H9 (cell line): ENCODE data around the gene SPRR2F. TPM values are rescaled to one million over a fixed set of nuclear protein-coding genes. Genes with fewer than 3 reads are reported as not detected.

Source experiments
- DNase-seq: peaks from one replicate; pipeline ENCODE4 v3.0.0-alpha.2; 2017
- H2AFZ ChIP-seq: one replicate; pipeline ENCODE4 v1.6.1; 2013; ENCODE audit warnings: mild to moderate bottlenecking, low read length, control low read depth, moderate library complexity
- H2AK5ac ChIP-seq: 2 replicates; pipeline ENCODE4 v1.6.1; 2013; ENCODE audit warnings: low read length, control low read depth, mixed read lengths; ENCODE audit not compliant: insufficient read length
- H2BK120ac ChIP-seq: one replicate; pipeline ENCODE4 v1.6.1; 2013; ENCODE audit warnings: low read depth, mild to moderate bottlenecking, low read length, control low read depth, inconsistent platforms; ENCODE audit not compliant: poor library complexity, severe bottlenecking
- H2BK12ac ChIP-seq: 2 replicates; pipeline ENCODE4 v1.6.1; 2013; ENCODE audit warnings: low read length, control low read depth, mixed read lengths, low read depth; ENCODE audit not compliant: insufficient read length
- H2BK15ac ChIP-seq: 2 replicates; pipeline ENCODE4 v1.6.1; 2013; ENCODE audit warnings: low read depth, low read length, control low read depth
- H2BK20ac ChIP-seq: one replicate; pipeline ENCODE4 v1.6.1; 2013; ENCODE audit warnings: low read depth, mild to moderate bottlenecking, low read length, control low read depth, inconsistent platforms; ENCODE audit not compliant: poor library complexity, severe bottlenecking
- H2BK5ac ChIP-seq: 2 replicates; pipeline ENCODE4 v1.6.1; 2013; ENCODE audit warnings: low read length, control low read depth, mixed read lengths; ENCODE audit not compliant: insufficient read length
- H3K14ac ChIP-seq: 2 replicates; pipeline ENCODE4 v1.6.1; 2013; ENCODE audit warnings: low read length, control low read depth; ENCODE audit not compliant: insufficient read depth
- H3K18ac ChIP-seq: 2 replicates; pipeline ENCODE4 v1.6.1; 2013; ENCODE audit warnings: low read depth, mild to moderate bottlenecking, mixed read lengths, low read length, control low read depth; ENCODE audit not compliant: insufficient read length
- H3K23ac ChIP-seq: 2 replicates; pipeline ENCODE4 v1.6.1; 2013; ENCODE audit warnings: low read length, control low read depth, mixed read lengths, low read depth; ENCODE audit not compliant: insufficient read length
- H3K23me2 ChIP-seq: 2 replicates; pipeline ENCODE4 v1.6.1; 2013; ENCODE audit warnings: low read depth, mild to moderate bottlenecking, mixed read lengths, low read length, control low read depth; ENCODE audit not compliant: insufficient read length, poor library complexity, severe bottlenecking
- H3K27ac ChIP-seq: 2 replicates; pipeline ENCODE4 v1.5.1; 2013; ENCODE audit warnings: low read length, control low read depth, mixed read lengths, low read depth; ENCODE audit not compliant: insufficient read length
- H3K27me3 ChIP-seq: 2 replicates; pipeline ENCODE4 v1.6.1; 2013; ENCODE audit warnings: low read length, control low read depth, inconsistent platforms; ENCODE audit not compliant: insufficient read depth
- H3K4ac ChIP-seq: 2 replicates; pipeline ENCODE4 v1.6.1; 2013; ENCODE audit warnings: low read depth, mild to moderate bottlenecking, control low read depth, inconsistent platforms, low read length, moderate library complexity
- H3K4me1 ChIP-seq: 2 replicates; pipeline ENCODE4 v1.6.1; 2013; ENCODE audit warnings: low read length, control low read depth, inconsistent platforms; ENCODE audit not compliant: insufficient read depth
- H3K4me2 ChIP-seq: 2 replicates; pipeline ENCODE4 v1.6.1; 2013; ENCODE audit warnings: low read length, control low read depth, mixed read lengths; ENCODE audit not compliant: insufficient read length, insufficient read depth
- H3K56ac ChIP-seq: 2 replicates; pipeline ENCODE4 v1.6.1; 2013; ENCODE audit warnings: low read depth, mild to moderate bottlenecking, mixed read lengths, low read length, control low read depth; ENCODE audit not compliant: insufficient read length
- H3K79me1 ChIP-seq: 2 replicates; pipeline ENCODE4 v1.6.1; 2013; ENCODE audit warnings: low read depth, mild to moderate bottlenecking, moderate library complexity, low read length, control low read depth, inconsistent platforms; ENCODE audit not compliant: insufficient read depth, poor library complexity, severe bottlenecking
- H3K79me2 ChIP-seq: 2 replicates; pipeline ENCODE4 v1.6.1; 2013; ENCODE audit warnings: low read length, control low read depth, inconsistent platforms; ENCODE audit not compliant: insufficient read depth
- H3K9ac ChIP-seq: 2 replicates; pipeline ENCODE4 v1.6.1; 2013; ENCODE audit warnings: low read length, control low read depth, mixed read lengths; ENCODE audit not compliant: insufficient read length; ENCODE audit errors: extremely low read depth
- H3K9me3 ChIP-seq: one replicate; pipeline ENCODE4 v1.6.1; 2013; ENCODE audit warnings: low read depth, low read length, inconsistent platforms; ENCODE audit not compliant: control insufficient read depth
- H3T11ph ChIP-seq: one replicate; pipeline ENCODE4 v1.6.1; 2013; ENCODE audit warnings: mild to moderate bottlenecking, low read length, control low read depth, inconsistent platforms
- H4K20me1 ChIP-seq: one replicate; pipeline ENCODE4 v1.6.1; 2013; ENCODE audit not compliant: control insufficient read depth, insufficient read length, insufficient read depth
- H4K5ac ChIP-seq: 2 replicates; pipeline ENCODE4 v1.6.1; 2013; ENCODE audit warnings: low read depth, mild to moderate bottlenecking, mixed read lengths, low read length, control low read depth; ENCODE audit not compliant: insufficient read length
- H4K8ac ChIP-seq: replicated peaks from 2 replicates; pipeline ENCODE4 v1.6.1; 2013; ENCODE audit warnings: low read length, control low read depth, mixed read lengths, low read depth; ENCODE audit not compliant: insufficient read length
- H4K91ac ChIP-seq: 2 replicates; pipeline ENCODE4 v1.6.1; 2013; ENCODE audit warnings: low read depth, mild to moderate bottlenecking, moderate library complexity, mixed read lengths, low read length, control low read depth; ENCODE audit not compliant: insufficient read length
- H3K27ac Mint-ChIP-seq, 3 experiments: 2 replicates in 2 of 3; 3 replicates in 1 of 3; pipeline ENCODE4 v1.8.0; 2020 to 2021; ENCODE audit warnings: mixed read lengths in 3 of 3, mild to moderate bottlenecking in 1 of 3, moderate library complexity in 1 of 3
- H3K27me3 Mint-ChIP-seq: 2 replicates; pipeline ENCODE4 v1.8.0; 2021; ENCODE audit warnings: low read depth, mild to moderate bottlenecking, moderate library complexity, mixed read lengths
- H3K36me3 Mint-ChIP-seq, 3 experiments: 2 replicates in 2 of 3; 3 replicates in 1 of 3; pipeline ENCODE4 v1.8.0; 2020 to 2021; ENCODE audit warnings: low read depth in 3 of 3, mixed read lengths in 3 of 3; ENCODE audit not compliant: insufficient read depth in 1 of 3
- H3K4me1 Mint-ChIP-seq, 2 experiments: 2 replicates each; pipeline ENCODE4 v1.8.0; 2020; ENCODE audit warnings: mixed read lengths in 2 of 2
- H3K4me3 Mint-ChIP-seq, 2 experiments: 2 replicates in 1 of 2; 3 replicates in 1 of 2; pipeline ENCODE4 v1.8.0; 2020 to 2021; ENCODE audit warnings: mild to moderate bottlenecking in 2 of 2, mixed read lengths in 2 of 2, moderate library complexity in 1 of 2
- H3K9me3 Mint-ChIP-seq, 2 experiments: 2 replicates in 1 of 2; 3 replicates in 1 of 2; pipeline ENCODE4 v1.8.0; 2020; ENCODE audit warnings: mild to moderate bottlenecking in 2 of 2, mixed read lengths in 2 of 2, moderate library complexity in 1 of 2
- total RNA-seq: library from RNA; stranded (reverse); gene quantifications from 2 replicates; pipeline ENCODE4 v1.2.1, GENCODE V29; 2021
- TF ChIP-seq, protein P1 (sequence below): fragments of 200-600 bp; sonication (generic); conservative IDR thresholded peaks from 3 replicates; pipeline ENCODE4 v1.8.0; 2021; ENCODE audit warnings: antibody characterized with exemption, mild to moderate bottlenecking

The SPRR2F gene
- total RNA-seq, 1 experiment from 2014 or later = not detected

DNA sequence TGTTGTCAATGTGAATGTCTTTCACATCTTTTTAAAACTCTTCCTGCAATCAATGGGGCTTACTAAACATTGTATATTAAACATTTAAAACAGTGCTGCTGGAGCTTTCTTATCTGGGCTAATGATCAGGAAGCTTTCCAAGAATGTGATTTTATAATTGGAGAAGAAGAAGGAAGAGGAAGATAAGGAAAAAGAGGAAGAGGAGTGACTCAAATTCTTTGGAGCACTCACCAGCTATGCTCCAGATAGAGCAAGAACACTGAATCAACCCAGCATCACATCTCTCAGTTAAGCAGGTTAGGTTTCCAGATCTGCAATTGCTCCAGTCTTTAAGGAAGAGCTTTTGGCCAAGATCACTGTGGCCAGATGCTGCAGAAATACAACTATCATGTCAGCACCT is 17.6 kb downstream of the SPRR2F start:
- no peak overlapping the region for H3K23ac ChIP-seq
- no peak overlapping the region for H3K56ac ChIP-seq
- H3T11ph ChIP-seq = no peak overlapping the region
- H3K4me2 ChIP-seq = no peak overlapping the region
- no peaks in the 10 kb centered on the region for H3K4me1 ChIP-seq
- no peak overlapping the region for H4K5ac ChIP-seq
- H3K27ac ChIP-seq = no peak overlapping the region
- DNase-seq = no peak
- H3K4me3 Mint-ChIP-seq = no peak overlapping the region
- H2BK12ac ChIP-seq = no peak overlapping the region
- H2BK120ac ChIP-seq = no peak overlapping the region
- H3K18ac ChIP-seq = no peak overlapping the region
- H3K9me3 ChIP-seq = no peaks in the 10 kb centered on the region
- no peaks in the 10 kb centered on the region for H3K27me3 Mint-ChIP-seq
- H3K27me3 ChIP-seq = no peaks in the 10 kb centered on the region
- no peak overlapping the region for H2AFZ ChIP-seq
- H3K23me2 ChIP-seq = no peaks in the 10 kb centered on the region
- TF ChIP-seq, protein P1, sequence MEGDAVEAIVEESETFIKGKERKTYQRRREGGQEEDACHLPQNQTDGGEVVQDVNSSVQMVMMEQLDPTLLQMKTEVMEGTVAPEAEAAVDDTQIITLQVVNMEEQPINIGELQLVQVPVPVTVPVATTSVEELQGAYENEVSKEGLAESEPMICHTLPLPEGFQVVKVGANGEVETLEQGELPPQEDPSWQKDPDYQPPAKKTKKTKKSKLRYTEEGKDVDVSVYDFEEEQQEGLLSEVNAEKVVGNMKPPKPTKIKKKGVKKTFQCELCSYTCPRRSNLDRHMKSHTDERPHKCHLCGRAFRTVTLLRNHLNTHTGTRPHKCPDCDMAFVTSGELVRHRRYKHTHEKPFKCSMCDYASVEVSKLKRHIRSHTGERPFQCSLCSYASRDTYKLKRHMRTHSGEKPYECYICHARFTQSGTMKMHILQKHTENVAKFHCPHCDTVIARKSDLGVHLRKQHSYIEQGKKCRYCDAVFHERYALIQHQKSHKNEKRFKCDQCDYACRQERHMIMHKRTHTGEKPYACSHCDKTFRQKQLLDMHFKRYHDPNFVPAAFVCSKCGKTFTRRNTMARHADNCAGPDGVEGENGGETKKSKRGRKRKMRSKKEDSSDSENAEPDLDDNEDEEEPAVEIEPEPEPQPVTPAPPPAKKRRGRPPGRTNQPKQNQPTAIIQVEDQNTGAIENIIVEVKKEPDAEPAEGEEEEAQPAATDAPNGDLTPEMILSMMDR = no peak
- no peaks in the 10 kb centered on the region for H3K79me2 ChIP-seq
- no peak overlapping the region for H4K8ac ChIP-seq
- H2BK20ac ChIP-seq = no peak overlapping the region
- H3K4ac ChIP-seq = no peak overlapping the region
- H3K9ac ChIP-seq = no peak overlapping the region
- no peaks in the 10 kb centered on the region for H3K9me3 Mint-ChIP-seq
- no peak overlapping the region for H2AK5ac ChIP-seq
- no peaks in the 10 kb centered on the region for H3K36me3 Mint-ChIP-seq
- H3K79me1 ChIP-seq = no peaks in the 10 kb centered on the region
- no peaks in the 10 kb centered on the region for H4K20me1 ChIP-seq
- no peak overlapping the region for H3K14ac ChIP-seq
- H2BK15ac ChIP-seq = no peak overlapping the region
- no peaks in the 10 kb centered on the region for H3K4me1 Mint-ChIP-seq
- no peak overlapping the region for H2BK5ac ChIP-seq
- H4K91ac ChIP-seq = no peak overlapping the region
- no peak overlapping the region for H3K27ac Mint-ChIP-seq
